Right cardiac atrium (tissue), 5 donors: ENCODE results near the gene KCNAB2. TPM values are rescaled to one million over a fixed set of nuclear protein-coding genes. Genes with fewer than 3 reads are reported as not detected.

Source experiments
- ATAC-seq, 2 donors: fragments of 200-7000 bp; cut with Tn5 transposase; one replicate each; pipeline versions ENCODE4 v1.8.0 to v1.9.1; 2020; ENCODE audit warnings: moderate library complexity in 2 of 2, mild to moderate bottlenecking in 1 of 2
- DNase-seq, 3 donors: peaks; one replicate each; pipeline ENCODE4 v3.0.0-alpha.2; 2020
- H3K27ac ChIP-seq: one replicate; pipeline ENCODE4 v1.5.1; 2013; ENCODE audit warnings: mild to moderate bottlenecking, low read length, control low read depth, moderate library complexity
- H3K27me3 ChIP-seq: one replicate; pipeline ENCODE4 v1.6.1; 2013; ENCODE audit not compliant: control insufficient read depth, insufficient read depth
- H3K4me1 ChIP-seq: one replicate; pipeline ENCODE4 v1.6.1; 2013; ENCODE audit warnings: low read length; ENCODE audit not compliant: control insufficient read depth, insufficient read depth
- H3K4me3 ChIP-seq: one replicate; pipeline ENCODE4 v1.5.1; 2013; ENCODE audit warnings: low read length, control low read depth
- H3K9me3 ChIP-seq: one replicate; pipeline ENCODE4 v1.6.1; 2013; ENCODE audit warnings: low read length; ENCODE audit not compliant: control insufficient read depth
- WGBS: extraction: QIAGEN DNeasy Blood & Tissue Kit; methylation state at CpG from one replicate; pipeline ENCODE4 v1.1.7; 2013; 5-methylcytosine and 5-hydroxymethylcytosine counted together
- intact Hi-C, 4 donors: fragments of 100-400 bp; cut with DNase I; formaldehyde crosslinking; loops; one replicate each; pipeline versions ENCODE4 v1.11.0 to v1.14.0; 2022 to 2023
- polyA plus RNA-seq: library from polyadenylated mRNA; stranded (reverse); fragments of 200-250 nt; gene quantifications from one replicate; pipeline ENCODE4 v1.2.3, GENCODE V29; 2013
- total RNA-seq, 4 donors: library from RNA; stranded (reverse); fragmentation: NEBNext Ultra II Directional; extraction: Animal tissue kit (Norgen Biotek cat#: 25700); gene quantifications; one replicate each; pipeline ENCODE4 v1.2.1, GENCODE V29; 2021
- donor health status: healthy with polysubstance abuse.
- donor health status: DM: no; HTN: yes; CAD: no.
- donor health status: DM: no; HTN: no; CAD: no.
- donor health status: DM: no; HTN: yes; CAD: no; lungs with severe emphysema.
- donor health status: DM: yes; HTN: yes; CAD: no.

Gene KCNAB2
- total and polyA plus RNA-seq, 5 donors, result 12.6 to 25.6 (median 15.8) TPM

DNA sequence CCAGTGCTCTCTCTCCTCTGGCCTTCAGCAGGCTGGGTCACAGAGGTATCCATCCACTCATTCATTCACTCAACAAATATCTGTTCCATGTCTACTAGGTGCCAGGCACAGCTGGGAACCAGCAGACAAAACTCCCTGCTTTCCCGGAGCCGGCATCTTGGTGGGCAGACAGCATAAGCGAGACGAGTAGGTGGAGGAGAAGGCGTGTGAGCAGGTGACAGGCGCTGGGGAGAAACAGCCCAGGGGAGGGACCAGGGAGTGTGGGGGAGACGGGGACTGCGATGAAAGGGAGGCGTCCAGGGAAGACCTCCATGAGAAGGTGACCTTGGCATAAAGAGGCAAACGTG, 11.0 kb upstream of the KCNAB2 start:
- no peaks in the 10 kb centered on the region for H3K9me3 ChIP-seq
- H3K4me3 ChIP-seq, result no peak overlapping the region
- H3K27ac ChIP-seq, result no peak overlapping the region
- ATAC-seq (no peak), DNase-seq (peak in 1 of 3 donors; percentile 24)
- H3K27me3 ChIP-seq, result no peaks in the 10 kb centered on the region
- intact Hi-C loops, result no loop called here
- 56% methylated on average over 10 of the region's 10 CpGs for WGBS
- H3K4me1 ChIP-seq, result no peaks in the 10 kb centered on the region

- WGBS, result 72% methylated on average over 15 of the region's 15 CpGs
These were observed 10.4 kb upstream of the KCNAB2 start for GRCh38 chr1:6035303-6035702.

DNA sequence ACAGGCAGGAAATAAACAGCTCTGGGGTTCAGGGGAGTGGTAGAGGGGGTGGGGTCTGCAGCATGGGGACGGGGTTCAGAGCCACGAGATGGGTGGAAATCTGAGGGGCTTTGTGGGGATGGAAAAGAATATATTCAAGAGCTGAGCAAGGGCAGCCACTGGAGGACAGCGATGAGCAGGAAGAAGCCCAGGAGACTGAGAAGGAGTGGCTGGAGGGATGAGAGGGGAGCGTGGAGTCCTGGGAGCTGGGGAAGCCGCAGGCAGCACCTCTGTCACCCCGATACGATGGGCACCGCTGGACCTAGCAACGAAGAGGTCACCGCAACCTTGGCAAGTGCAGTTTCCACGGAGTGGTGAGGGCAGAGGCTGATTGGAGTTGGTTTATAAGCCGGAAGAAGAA, 10.0 kb upstream of the KCNAB2 start:
- WGBS, result 71% methylated on average over 12 of the region's 12 CpGs
- DNase-seq (peak in 1 of 3 donors; percentile 3), ATAC-seq (no peak)
- no peak overlapping the region for H3K4me3 ChIP-seq
- no peaks in the 10 kb centered on the region for H3K9me3 ChIP-seq
- no peaks in the 10 kb centered on the region for H3K27me3 ChIP-seq
- intact Hi-C loops, result no loop called here
- H3K4me1 ChIP-seq, result no peaks in the 10 kb centered on the region
- H3K27ac ChIP-seq, result no peak overlapping the region

More at GRCh38 chr1:6035303-6035702, 10.4 kb upstream of the KCNAB2 start:
- no peak for ATAC-seq
- intact Hi-C loops, result no loop called here
- peak in 2 of 3 donors; percentile 23 to 47 for DNase-seq
- H3K27me3 ChIP-seq, result no peaks in the 10 kb centered on the region
- H3K9me3 ChIP-seq, result no peaks in the 10 kb centered on the region
- H3K4me3 ChIP-seq, result no peak overlapping the region
- no peak overlapping the region for H3K27ac ChIP-seq
- no peaks in the 10 kb centered on the region for H3K4me1 ChIP-seq

DNA sequence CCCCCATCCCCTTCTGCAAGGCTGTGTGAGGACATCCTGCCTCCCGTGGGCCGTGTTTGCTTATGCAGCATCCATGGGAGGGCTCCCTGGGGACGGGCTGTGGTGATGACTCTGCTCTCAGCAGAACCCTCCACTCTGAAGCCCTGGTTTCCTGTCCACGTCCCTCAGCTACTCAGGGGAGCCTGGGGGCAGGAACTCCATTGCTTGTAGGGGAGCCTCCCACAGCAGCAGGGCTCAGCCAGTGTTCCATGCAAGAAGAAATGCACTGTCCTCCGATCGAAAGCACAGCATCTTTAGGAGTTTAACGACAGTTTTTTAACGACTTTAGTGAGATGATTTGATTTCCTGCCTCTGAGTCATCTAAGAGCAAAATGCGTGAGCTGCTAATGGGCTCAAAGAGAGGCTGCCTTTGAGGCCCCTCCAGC, 8.3 kb upstream of the KCNAB2 start:
- Histone ChIP-seq H3K27ac (no peak overlapping the region), H3K4me3 (no peak overlapping the region), H3K4me1 (no peaks in the 10 kb centered on the region), H3K9me3 (no peaks in the 10 kb centered on the region), H3K27me3 (no peaks in the 10 kb centered on the region)
- 31% methylated on average over 9 of the region's 9 CpGs for WGBS
- intact Hi-C loops, result no loop called here
- DNase-seq, result peak in 2 of 3 donors; percentile 9 to 15
- ATAC-seq, result no peak

DNA sequence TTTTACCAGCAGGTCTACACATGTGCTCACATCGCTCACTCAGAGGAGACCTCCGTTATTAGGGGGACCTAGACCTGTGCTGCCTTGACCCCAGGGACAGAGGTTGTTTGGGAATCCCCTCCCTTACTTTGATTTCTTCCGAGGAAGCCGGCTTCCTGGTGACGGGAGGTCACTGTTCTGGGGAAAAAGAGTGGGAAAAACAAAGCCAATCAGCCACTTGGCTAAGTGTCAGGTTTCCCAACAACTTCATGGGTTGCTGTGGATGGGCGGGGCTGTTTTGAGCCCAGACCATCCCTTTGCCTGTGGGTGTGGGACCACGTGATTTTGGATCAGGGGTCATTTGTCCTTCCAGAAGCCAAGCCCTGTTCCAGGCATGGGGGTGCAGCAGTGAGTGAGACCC, 7.1 kb upstream of the KCNAB2 start:
- Histone ChIP-seq H3K9me3 (no peaks in the 10 kb centered on the region), H3K27ac (no peak overlapping the region), H3K4me3 (no peak overlapping the region), H3K27me3 (no peaks in the 10 kb centered on the region), H3K4me1 (no peaks in the 10 kb centered on the region)
- DNase-seq, result no peak
- 68% methylated on average over 7 of the region's 7 CpGs for WGBS
- intact Hi-C loops, result no loop called here
- ATAC-seq, result no peak

DNA sequence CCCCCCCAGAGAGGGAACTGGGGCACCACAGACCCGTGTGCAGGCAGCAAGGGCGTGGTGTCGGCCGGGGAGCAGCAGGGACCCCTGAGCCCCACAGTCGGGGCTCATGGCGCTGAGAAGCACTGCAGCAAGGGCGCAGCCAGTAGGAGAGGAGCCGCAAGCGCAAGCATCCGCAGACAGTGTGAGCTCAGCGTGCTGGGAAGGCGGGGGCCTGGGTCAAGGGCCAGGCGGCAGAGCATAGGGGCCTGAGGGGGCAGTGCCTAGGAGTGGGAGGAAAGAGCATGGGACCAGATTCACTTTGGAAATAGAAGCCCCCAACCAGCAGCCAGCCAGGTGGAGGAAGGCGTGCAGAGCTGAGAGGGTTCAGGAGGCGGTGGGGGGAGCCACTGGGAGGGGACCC, 6.7 kb upstream of the KCNAB2 start:
- intact Hi-C loops, result no loop called here
- ATAC-seq (no peak), DNase-seq (peak in 2 of 3 donors; percentile 21 to 44)
- Histone ChIP-seq H3K4me1 (no peaks in the 10 kb centered on the region), H3K4me3 (no peak overlapping the region), H3K27ac (no peak overlapping the region), H3K9me3 (no peaks in the 10 kb centered on the region), H3K27me3 (no peaks in the 10 kb centered on the region)
- 89% methylated on average over 15 of the region's 15 CpGs for WGBS

GRCh38 chr1:6040444-6040843, 5.2 kb upstream of the KCNAB2 start:
- peak in 2 of 3 donors; percentile 12 to 41 for DNase-seq
- intact Hi-C loops, result loop anchor here in 2 of 4 donors (10.0 kb wide), 2 partner anchors 204 to 294 kb away; partner anchors contain the start of gene HES3 (in 1 of the 2)
- WGBS, result 90% methylated on average over 15 of the region's 15 CpGs
- Histone ChIP-seq H3K27me3 (no peaks in the 10 kb centered on the region), H3K27ac (no peak overlapping the region), H3K9me3 (no peaks in the 10 kb centered on the region), H3K4me1 (no peaks in the 10 kb centered on the region), H3K4me3 (no peak overlapping the region)
- ATAC-seq, result no peak

DNA sequence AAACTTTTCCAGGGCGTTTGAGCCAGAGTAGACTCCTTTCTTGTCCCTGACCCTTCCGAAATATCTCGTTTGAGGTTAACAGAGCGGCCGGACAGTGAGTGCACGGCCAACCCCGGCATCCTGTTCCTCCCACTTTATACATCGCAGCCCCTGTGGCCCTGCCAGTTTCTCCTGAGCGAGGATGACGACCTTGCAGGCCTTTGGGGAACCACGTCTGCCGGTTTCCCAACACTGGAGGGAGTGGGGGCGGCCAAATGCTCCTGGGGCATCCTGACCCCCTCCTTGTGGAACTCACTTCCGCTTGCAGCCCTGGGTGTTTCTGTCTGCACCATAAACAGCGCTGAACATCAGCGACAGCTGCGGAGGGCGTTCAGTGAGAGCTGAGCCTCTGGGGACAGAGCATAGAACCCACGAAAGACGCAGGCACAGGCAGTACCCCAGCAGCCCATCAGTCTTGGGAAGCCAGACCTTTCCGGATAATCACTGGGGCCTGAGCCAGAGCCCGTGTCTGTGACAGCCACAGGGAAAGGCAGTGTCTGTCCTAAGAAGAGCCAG, 4.8 kb upstream of the KCNAB2 start:
- Histone ChIP-seq H3K27me3 (no peaks in the 10 kb centered on the region), H3K4me3 (no peak overlapping the region), H3K4me1 (no peaks in the 10 kb centered on the region), H3K9me3 (no peaks in the 10 kb centered on the region), H3K27ac (no peak overlapping the region)
- ATAC-seq (no peak), DNase-seq (peak in 2 of 3 donors; percentile 37 to 38)
- WGBS, result 82% methylated on average over 22 of the region's 22 CpGs
- intact Hi-C loops, result loop anchor here in 2 of 4 donors (10.0 kb wide), 2 partner anchors 204 to 294 kb away; partner anchors contain the start of gene HES3 (in 1 of the 2)

GRCh38 chr1:6041432-6042062, 4.1 kb upstream of the KCNAB2 start:
- 57% methylated on average over 20 of the region's 20 CpGs for WGBS
- Histone ChIP-seq H3K27me3 (no peaks in the 10 kb centered on the region), H3K4me1 (no peaks in the 10 kb centered on the region), H3K9me3 (no peaks in the 10 kb centered on the region), H3K27ac (no peak overlapping the region), H3K4me3 (no peak overlapping the region)
- ATAC-seq (peak in 1 of 2 donors; percentile 42), DNase-seq (peak in 2 of 3 donors; percentile 71 to 77)
- intact Hi-C loops, result loop anchor here in 2 of 4 donors (10.0 kb wide), 2 partner anchors 203 to 293 kb away; partner anchors contain the start of gene HES3 (in 1 of the 2)

DNA sequence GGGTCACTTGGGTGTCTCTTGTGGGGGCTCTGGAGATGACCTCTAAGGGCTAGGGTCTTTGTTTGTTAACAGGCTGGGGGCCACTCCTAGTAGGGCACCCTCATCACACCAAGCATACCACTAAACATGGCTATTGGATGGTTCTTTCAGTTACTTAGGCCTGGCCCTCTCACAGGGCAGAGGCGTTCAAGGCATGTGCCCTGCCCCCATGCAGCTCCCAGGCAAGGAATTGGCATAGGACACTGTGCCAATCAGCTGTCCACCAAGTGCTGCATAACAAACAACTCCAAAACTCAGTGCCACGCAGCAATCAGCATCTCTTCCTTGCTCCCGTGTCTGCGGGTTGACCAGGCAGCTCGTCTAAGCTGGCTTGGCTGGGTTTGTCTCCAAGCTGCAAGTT, 2.1 kb upstream of the KCNAB2 start:
- Histone ChIP-seq H3K27me3 (no peaks in the 10 kb centered on the region), H3K4me1 (no peaks in the 10 kb centered on the region), H3K9me3 (no peaks in the 10 kb centered on the region), H3K27ac (no peak overlapping the region), H3K4me3 (no peak overlapping the region)
- ATAC-seq (no peak), DNase-seq (peak in 2 of 3 donors; percentile 5 to 6)
- 96% methylated on average over 5 of the region's 5 CpGs for WGBS
- intact Hi-C loops, result loop anchor here in 2 of 4 donors (10.0 kb wide), 2 partner anchors 201 to 291 kb away; partner anchors contain the start of gene HES3 (in 1 of the 2)

GRCh38 chr1:6044481-6045109, 1.1 kb upstream of the KCNAB2 start:
- DNase-seq (peak in 2 of 3 donors; percentile 18 to 31), ATAC-seq (no peak)
- no peak overlapping the region for H3K4me3 ChIP-seq
- H3K27ac ChIP-seq, result no peak overlapping the region
- WGBS, result 87% methylated on average over 11 of the region's 11 CpGs
- H3K4me1 ChIP-seq, result no peaks in the 10 kb centered on the region
- no peaks in the 10 kb centered on the region for H3K9me3 ChIP-seq
- H3K27me3 ChIP-seq, result no peaks in the 10 kb centered on the region
- intact Hi-C loops, result loop anchor here in 2 of 4 donors (10.0 kb wide), 2 partner anchors 200 to 290 kb away; partner anchors contain the start of gene HES3 (in 1 of the 2)
